Activated CD4-positive, alpha-beta memory T cell treated with anti-CD3 and anti-CD28 coated beads for 36 hours (primary cell): ENCODE measurements around the gene NRIP3. TPM values are rescaled to one million over a fixed set of nuclear protein-coding genes. Genes with fewer than 3 reads are reported as not detected.

Experiments
- CTCF ChIA-PET: fragments of 350-600 bp; sonication (Branson Sonifier 250); formaldehyde crosslinking; loops from one replicate; lab custom pipeline; 2021; ENCODE audit warnings: antibody characterized with exemption, inconsistent platforms; lab: Charles Lee
- POLR2A ChIA-PET: fragments of 350-600 bp; sonication (Branson Sonifier 250); formaldehyde crosslinking; loops from one replicate; lab custom pipeline; 2021; ENCODE audit warnings: antibody characterized with exemption; lab: Charles Lee
- DNase-seq: peaks from one replicate; pipeline ENCODE4 v3.0.0-alpha.2; 2020
- H3K27ac Mint-ChIP-seq: one replicate; pipeline ENCODE4 v1.8.0; 2021; ENCODE audit warnings: mixed read lengths
- H3K27me3 Mint-ChIP-seq: one replicate; pipeline ENCODE4 v1.8.0; 2021; ENCODE audit warnings: mixed read lengths
- H3K36me3 Mint-ChIP-seq: one replicate; pipeline ENCODE4 v1.8.0; 2021; ENCODE audit warnings: mixed read lengths
- H3K4me1 Mint-ChIP-seq: one replicate; pipeline ENCODE4 v1.8.0; 2021; ENCODE audit warnings: low read depth, mixed read lengths
- H3K4me3 Mint-ChIP-seq: one replicate; pipeline ENCODE4 v1.8.0; 2021; ENCODE audit warnings: mild to moderate bottlenecking, mixed read lengths
- H3K9me3 Mint-ChIP-seq: one replicate; pipeline ENCODE4 v1.8.0; 2021; ENCODE audit warnings: mixed read lengths
- intact Hi-C: fragments of 100-400 bp; cut with micrococcal nuclease; formaldehyde crosslinking; loops from one replicate; pipeline ENCODE4 v1.15.1; 2023
- total RNA-seq, 2 experiments: library from RNA; stranded (reverse); gene quantifications; one replicate each; pipeline ENCODE4 v1.2.3, GENCODE V29; 2021

Gene NRIP3
- total RNA-seq, 2 experiments from 2014 or later: 2.7 to 2.9 TPM

GRCh38 chr11:8964324-8965320 is 39.2 kb downstream of the NRIP3 start, which contains the start of gene TMEM9B:
Gene TMEM9B, minus strand, starts transcription at chr11:8964442. Its CDS starts 129 bp downstream, at chr11:8964313.
- CTCF ChIA-PET: interaction anchor here (0.7 to 2.5 kb wide), 9 partner anchors 49 to 542 kb away, joined by 3 to 30 read pairs (median 3); partner anchors contain the start of genes RPL27A and TRIM66
- no peaks in the 10 kb centered on the region for H3K9me3 Mint-ChIP-seq
- peak within 1 kb of the TSS; percentile 94 for H3K4me3 Mint-ChIP-seq
- intact Hi-C loops: loop anchor here (1.0 to 5.0 kb wide), 5 partner anchors 37 to 348 kb away; partner anchors contain the start of genes AKIP1 and TMEM41B
- peaks cover 32% of the 10 kb centered on the region for H3K4me1 Mint-ChIP-seq
- POLR2A ChIA-PET: interaction anchor here (0.7 to 2.6 kb wide), 7 partner anchors 39 to 496 kb away, joined by 3 to 21 read pairs (median 8); partner anchors contain the start of genes AKIP1, IPO7, NRIP3 and RPL27A
- H3K27ac Mint-ChIP-seq: peak within 1 kb of the TSS; percentile 90
- DNase-seq: peak; percentile 90
- peaks cover 2% of the 10 kb centered on the region for H3K36me3 Mint-ChIP-seq
- H3K27me3 Mint-ChIP-seq: no peaks in the 10 kb centered on the region

GRCh38 chr11:8963569-8964323 is 40.1 kb downstream of the NRIP3 start:
- ChIA-PET POLR2A (interaction anchor here (1.0 to 2.6 kb wide), 5 partner anchors 49 to 497 kb away, joined by 3 to 21 read pairs (median 9); partner anchors contain the start of genes AKIP1, IPO7, RPL27A and TRIM66), CTCF (interaction anchor here (0.7 to 2.5 kb wide), 9 partner anchors 49 to 543 kb away, joined by 3 to 30 read pairs (median 3); partner anchors contain the start of genes RPL27A and TRIM66)
- peak; percentile 87 for DNase-seq
- Mint-ChIP-seq H3K4me1 (peaks cover 38% of the 10 kb centered on the region), H3K36me3 (peaks cover 2% of the 10 kb centered on the region), H3K27ac (peak overlapping the region; percentile 90), H3K27me3 (no peaks in the 10 kb centered on the region), H3K9me3 (no peaks in the 10 kb centered on the region), H3K4me3 (peak overlapping the region; percentile 94)
- intact Hi-C loops: loop anchor here (1.0 to 5.0 kb wide), 5 partner anchors 38 to 349 kb away; partner anchors contain the start of genes AKIP1 and TMEM41B

GRCh38 chr11:8962841-8963240 is 41.0 kb downstream of the NRIP3 start:
- H3K4me3 Mint-ChIP-seq: peak overlapping the region; percentile 94
- H3K27me3 Mint-ChIP-seq: no peaks in the 10 kb centered on the region
- H3K9me3 Mint-ChIP-seq: no peaks in the 10 kb centered on the region
- DNase-seq: no peak
- ChIA-PET CTCF (interaction anchor here (1.5 to 2.5 kb wide), 4 partner anchors 48 to 175 kb away, joined by 3 to 30 read pairs (median 6); no protein-coding TSS in a partner anchor), POLR2A (interaction anchor here (2.6 kb wide), 1 partner anchor 280 kb away, joined by 21 read pairs; the partner anchor contains the start of genes RPL27A and TRIM66)
- peaks cover 38% of the 10 kb centered on the region for H3K4me1 Mint-ChIP-seq
- peaks cover 2% of the 10 kb centered on the region for H3K36me3 Mint-ChIP-seq
- intact Hi-C loops: loop anchor here (5.0 kb wide), 1 partner anchor 349 kb away; the partner anchor contains the start of gene TMEM41B
- peak overlapping the region; percentile 46 for H3K27ac Mint-ChIP-seq

GRCh38 chr11:8961401-8961800 is 42.4 kb downstream of the NRIP3 start:
- DNase-seq: no peak
- intact Hi-C loops: loop anchor here (5.0 kb wide), 1 partner anchor 351 kb away; the partner anchor contains the start of gene TMEM41B
- POLR2A ChIA-PET: no interaction called here
- H3K27ac Mint-ChIP-seq: peak overlapping the region; percentile 1
- peaks cover 10% of the 10 kb centered on the region for H3K36me3 Mint-ChIP-seq
- no peaks in the 10 kb centered on the region for H3K9me3 Mint-ChIP-seq
- H3K4me3 Mint-ChIP-seq: no peak overlapping the region
- CTCF ChIA-PET: interaction anchor here (0.9 to 4.0 kb wide), 3 partner anchors 48 to 394 kb away, joined by 3 to 62 read pairs (median 9); partner anchors contain the start of gene AKIP1
- peaks cover 47% of the 10 kb centered on the region for H3K4me1 Mint-ChIP-seq
- H3K27me3 Mint-ChIP-seq: no peaks in the 10 kb centered on the region

- H3K9me3 Mint-ChIP-seq: no peaks in the 10 kb centered on the region
- ChIA-PET CTCF (interaction anchor here (0.6 to 4.0 kb wide), 32 partner anchors 10 to 696 kb away, joined by 3 to 62 read pairs (median 4); partner anchors contain the start of genes AKIP1, C11orf16, LMO1 and RPL27A), POLR2A (interaction anchor here (0.7 to 1.3 kb wide), 4 partner anchors 22 to 277 kb away, joined by 3 to 6 read pairs (median 4); partner anchors contain the start of genes RPL27A and TRIM66)
- H3K27me3 Mint-ChIP-seq: no peaks in the 10 kb centered on the region
- no peak overlapping the region for H3K27ac Mint-ChIP-seq
- intact Hi-C loops: loop anchor here (1.0 to 5.0 kb wide), 5 partner anchors 45 to 353 kb away; partner anchors contain the start of gene TMEM41B
- H3K4me1 Mint-ChIP-seq: peaks cover 36% of the 10 kb centered on the region
- peak; percentile 16 for DNase-seq
- H3K4me3 Mint-ChIP-seq: no peak overlapping the region
- peaks cover 18% of the 10 kb centered on the region for H3K36me3 Mint-ChIP-seq
Observed at GRCh38 chr11:8959546-8960166, 44.1 kb downstream of the NRIP3 start.

- CTCF ChIA-PET: interaction anchor here (2.2 kb wide), 1 partner anchor 181 kb away, joined by 8 read pairs; no protein-coding TSS in a partner anchor
Observed at GRCh38 chr11:8956860-8957259, 46.9 kb downstream of the NRIP3 start.

GRCh38 chr11:8948886-8949285 is 54.9 kb downstream of the NRIP3 start:
- H3K27ac Mint-ChIP-seq: no peak overlapping the region
- H3K36me3 Mint-ChIP-seq: peaks cover 30% of the 10 kb centered on the region
- intact Hi-C loops: no loop called here
- ChIA-PET POLR2A (no interaction called here), CTCF (interaction anchor here (0.7 to 2.3 kb wide), 5 partner anchors 11 to 66 kb away, joined by 4 to 16 read pairs (median 4); no protein-coding TSS in a partner anchor)
- DNase-seq: no peak
- H3K9me3 Mint-ChIP-seq: no peaks in the 10 kb centered on the region
- no peak overlapping the region for H3K4me3 Mint-ChIP-seq
- H3K4me1 Mint-ChIP-seq: no peaks in the 10 kb centered on the region
- no peaks in the 10 kb centered on the region for H3K27me3 Mint-ChIP-seq

More at GRCh38 chr11:8956860-8957259, 46.9 kb downstream of the NRIP3 start:
- intact Hi-C loops: loop anchor here (5.0 kb wide), 1 partner anchor 145 kb away; a partner anchor contains a TSS
- Mint-ChIP-seq H3K4me1 (peaks cover 23% of the 10 kb centered on the region), H3K36me3 (peaks cover 27% of the 10 kb centered on the region), H3K27ac (no peak overlapping the region), H3K27me3 (no peaks in the 10 kb centered on the region), H3K4me3 (no peak overlapping the region), H3K9me3 (no peaks in the 10 kb centered on the region)
- DNase-seq: peak; percentile 35
- POLR2A ChIA-PET: no interaction called here

- Mint-ChIP-seq H3K4me3 (no peak overlapping the region), H3K27ac (no peak overlapping the region), H3K9me3 (no peaks in the 10 kb centered on the region), H3K36me3 (peaks cover 21% of the 10 kb centered on the region), H3K4me1 (no peaks in the 10 kb centered on the region), H3K27me3 (no peaks in the 10 kb centered on the region)
- intact Hi-C loops: no loop called here
- ChIA-PET POLR2A (no interaction called here), CTCF (interaction anchor here (2.0 to 2.2 kb wide), 2 partner anchors 12 to 33 kb away, joined by 8 to 9 read pairs; no protein-coding TSS in a partner anchor)
- no peak for DNase-seq
Observed at GRCh38 chr11:8947230-8947943, 56.4 kb downstream of the NRIP3 start.

- intact Hi-C loops: no loop called here
- Mint-ChIP-seq H3K9me3 (no peaks in the 10 kb centered on the region), H3K4me3 (no peak within 1 kb of the TSS), H3K36me3 (peaks cover 7% of the 10 kb centered on the region), H3K27ac (no peak within 1 kb of the TSS), H3K4me1 (no peaks in the 10 kb centered on the region), H3K27me3 (peaks cover 1% of the 10 kb centered on the region)
- CTCF ChIA-PET: no interaction called here
- DNase-seq: no peak
- POLR2A ChIA-PET: no interaction called here
Observed at GRCh38 chr11:8942518-8943066, 61.2 kb downstream of the NRIP3 start, which contains the start of gene ASCL3. Gene ASCL3, minus strand, starts transcription at chr11:8943016. Its CDS starts 4,855 bp downstream, at chr11:8938161.
